Measurements from ENCODE around the gene UBL7.

The UBL7 gene

GRCh38 chr15:74423431-74424257, 37.3 kb downstream of the UBL7 start:
- peak; percentile 74 for DNase-seq (ENCODE audit: low spot score)

GRCh38 chr15:74422652-74423430, 38.1 kb downstream of the UBL7 start:
- DNase-seq (ENCODE audit: low spot score), result peak; percentile 43

- peak; percentile 37 for DNase-seq (ENCODE audit: low spot score)
Measured at GRCh38 chr15:74422265-74422651, 38.7 kb downstream of the UBL7 start.

- DNase-seq (ENCODE audit: low spot score), result no peak
Measured at GRCh38 chr15:74421302-74422245, 39.4 kb downstream of the UBL7 start.

- DNase-seq (ENCODE audit: low spot score), result peak; percentile 92
Measured at GRCh38 chr15:74420193-74420905, 40.6 kb downstream of the UBL7 start.

- no peak for DNase-seq (ENCODE audit: low spot score)
Measured at GRCh38 chr15:74419432-74419831, 41.5 kb downstream of the UBL7 start.

GRCh38 chr15:74418575-74419338, 42.2 kb downstream of the UBL7 start:
- DNase-seq (ENCODE audit: low spot score), result no peak

- no peak for DNase-seq (ENCODE audit: low spot score)
Measured at GRCh38 chr15:74417670-74418069, 43.3 kb downstream of the UBL7 start.

- DNase-seq (ENCODE audit: low spot score), result no peak
Measured at GRCh38 chr15:74417225-74417624, 43.7 kb downstream of the UBL7 start.

GRCh38 chr15:74415966-74416916, 44.7 kb downstream of the UBL7 start:
- DNase-seq (ENCODE audit: low spot score), result no peak

- DNase-seq (ENCODE audit: low spot score), result no peak
Measured at GRCh38 chr15:74414603-74415338, 46.2 kb downstream of the UBL7 start.

- DNase-seq (ENCODE audit: low spot score), result no peak
Measured at GRCh38 chr15:74414081-74414580, 46.8 kb downstream of the UBL7 start.

- no peak for DNase-seq (ENCODE audit: low spot score)
Measured at GRCh38 chr15:74413350-74414080, 47.4 kb downstream of the UBL7 start.

- DNase-seq (ENCODE audit: low spot score), result no peak
Measured at GRCh38 chr15:74412159-74412558, 48.8 kb downstream of the UBL7 start.

- no peak for DNase-seq (ENCODE audit: low spot score)
Measured at GRCh38 chr15:74411686-74412085, 49.3 kb downstream of the UBL7 start.

GRCh38 chr15:74410502-74410901, 50.5 kb downstream of the UBL7 start:
- no peak for DNase-seq (ENCODE audit: low spot score)

GRCh38 chr15:74409225-74409624, 51.7 kb downstream of the UBL7 start:
- no peak for DNase-seq (ENCODE audit: low spot score)

- no peak for DNase-seq (ENCODE audit: low spot score)
Measured at GRCh38 chr15:74408815-74409214, 52.1 kb downstream of the UBL7 start.

All from hematopoietic multipotent progenitor cell treated with erythropoietin and hydrocortisone succinate and interleukin-3 and kit ligand, for 17 days (in vitro differentiated cells).